PC-3 (cell line): ENCODE data around the gene MAP2K4.

Experiments
- CTCF ChIP-seq: fragments of 300-600 bp; sonication (generic); conservative IDR thresholded peaks from 2 replicates; pipeline ENCODE4 v1.5.1; 2017; ENCODE audit warnings: antibody characterized with exemption, low read depth, mild to moderate bottlenecking, low read length
- EZH2 ChIP-seq: fragments of 300-600 bp; sonication (generic); IDR thresholded peaks from one replicate; pipeline ENCODE4 v1.6.1; 2017; ENCODE audit warnings: antibody characterized with exemption, mild to moderate bottlenecking, low read length; ENCODE audit not compliant: unreplicated experiment
- EZH2phosphoT487 ChIP-seq: fragments of 300-600 bp; sonication (generic); IDR thresholded peaks from 2 replicates; pipeline ENCODE4 v1.6.1; 2018; ENCODE audit warnings: mild to moderate bottlenecking, antibody characterized with exemption, low read length, borderline replicate concordance

GRCh38 chr17:12088035-12088434 is 67.4 kb downstream of the MAP2K4 start:
- TF ChIP-seq CTCF, result no peak
- no peak for TF ChIP-seq EZH2
- no peak for TF ChIP-seq EZH2phosphoT487
